Measurements from ENCODE around the gene KCTD13.

GRCh38 chr16:29878172-29878571 is 47.9 kb downstream of the KCTD13 start:
- TF ChIP-seq TFCP2L1 (CRISPR knock-in tag; IDR thresholded peaks at IDR 0.05), result no peak
- TF ChIP-seq CTCF (IDR thresholded peaks at IDR 0.05), result no peak
- TF ChIP-seq JUN (IDR thresholded peaks at IDR 0.05), result no peak
- no peak for TF ChIP-seq NPAS2 (CRISPR knock-in tag; IDR thresholded peaks at IDR 0.05; ENCODE audit: borderline replicate concordance)

Data from A549 (cell line).